ENCODE measurements around the gene MSL1. TPM values are rescaled to one million over a fixed set of nuclear protein-coding genes. Genes with fewer than 3 reads are reported as not detected.

MSL1 gene, protein sequence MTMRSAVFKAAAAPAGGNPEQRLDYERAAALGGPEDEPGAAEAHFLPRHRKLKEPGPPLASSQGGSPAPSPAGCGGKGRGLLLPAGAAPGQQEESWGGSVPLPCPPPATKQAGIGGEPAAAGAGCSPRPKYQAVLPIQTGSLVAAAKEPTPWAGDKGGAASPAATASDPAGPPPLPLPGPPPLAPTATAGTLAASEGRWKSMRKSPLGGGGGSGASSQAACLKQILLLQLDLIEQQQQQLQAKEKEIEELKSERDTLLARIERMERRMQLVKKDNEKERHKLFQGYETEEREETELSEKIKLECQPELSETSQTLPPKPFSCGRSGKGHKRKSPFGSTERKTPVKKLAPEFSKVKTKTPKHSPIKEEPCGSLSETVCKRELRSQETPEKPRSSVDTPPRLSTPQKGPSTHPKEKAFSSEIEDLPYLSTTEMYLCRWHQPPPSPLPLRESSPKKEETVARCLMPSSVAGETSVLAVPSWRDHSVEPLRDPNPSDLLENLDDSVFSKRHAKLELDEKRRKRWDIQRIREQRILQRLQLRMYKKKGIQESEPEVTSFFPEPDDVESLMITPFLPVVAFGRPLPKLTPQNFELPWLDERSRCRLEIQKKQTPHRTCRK
- 35.2 and 38.9 TPM in 2 replicates for total RNA-seq

GRCh38 chr17:40121181-40122135 is at the start of gene MSL1:
TSS of gene MSL1 (plus strand) at chr17:40121971. CDS start at chr17:40122613, 642 bp downstream.

DNA sequence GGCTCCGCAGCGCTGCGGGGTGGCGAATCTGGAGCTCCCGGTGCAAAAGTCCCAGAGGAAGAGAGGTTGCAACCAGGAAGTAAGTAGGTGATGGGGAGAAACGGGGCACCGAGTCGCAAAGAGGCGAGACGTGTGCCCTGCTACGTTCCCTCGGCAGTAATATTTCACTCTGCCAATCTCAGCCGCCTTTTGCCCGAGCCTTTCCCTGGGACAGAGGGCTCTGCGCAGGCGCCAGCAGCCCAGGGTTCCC is 21.4 kb upstream of the MSL1 start, which contains the start of gene NR1D1:
Gene NR1D1 (minus strand): TSS at position 171 of the 250 bp plus-strand sequence. CDS start 495 bp downstream, outside the sequence.

GRCh38 chr17:40177275-40177874 is 55.6 kb downstream of the MSL1 start, which contains the start of gene RAPGEFL1:
TSS of gene RAPGEFL1 (plus strand) at chr17:40177470. CDS start at chr17:40177862, 392 bp downstream.

Other genes starting within 250 kb of the MSL1 start
- gene GSDMB, start 203.3 kb upstream of the MSL1 start, total RNA-seq: 3.1 and 15.2 TPM in 2 replicates
- 58.5 and 136 TPM in 2 replicates for gene ORMDL3, start 194.4 kb upstream of the MSL1 start, total RNA-seq
- gene LRRC3C, start 194.2 kb upstream of the MSL1 start, total RNA-seq: not detected in 2 replicates
- gene GSDMA, start 159.0 kb upstream of the MSL1 start, total RNA-seq: under 0.01 TPM in 1 of 2 replicates, not detected in the other
- 87.9 and 143 TPM in 2 replicates for gene PSMD3, start 141.2 kb upstream of the MSL1 start, total RNA-seq
- gene CSF3, start 106.5 kb upstream of the MSL1 start, total RNA-seq: 1.3 and 2.8 TPM in 2 replicates
- gene MED24, start 67.6 kb upstream of the MSL1 start, total RNA-seq: 37.8 and 42.3 TPM in 2 replicates
- gene THRA, start 59.0 kb upstream of the MSL1 start, total RNA-seq: 21.3 and 34.4 TPM in 2 replicates
- 0.77 and 1.1 TPM in 2 replicates for gene NR1D1, start 21.4 kb upstream of the MSL1 start, total RNA-seq
- 22.6 and 34.3 TPM in 2 replicates for gene CASC3, start 18.6 kb downstream of the MSL1 start, total RNA-seq
- gene RAPGEFL1, start 55.5 kb downstream of the MSL1 start, total RNA-seq: 0.77 and 0.85 TPM in 2 replicates
- gene WIPF2, start 97.3 kb downstream of the MSL1 start, total RNA-seq: 6.5 and 7.1 TPM in 2 replicates
- gene CDC6, start 165.9 kb downstream of the MSL1 start, total RNA-seq: 3.7 and 48.1 TPM in 2 replicates
- gene RARA, start 187.2 kb downstream of the MSL1 start, total RNA-seq: 6.2 and 7.7 TPM in 2 replicates
- 0.77 and 4.5 TPM in 2 replicates for gene GJD3, start 242.8 kb downstream of the MSL1 start, total RNA-seq

Data from regular cardiac myocyte (primary cell).